ENCODE measurements around the gene CPT1C.

GRCh38 chr19:49660338-49660961 lies 30.5 kb upstream of the CPT1C start:
- TF ChIP-seq, protein P1, sequence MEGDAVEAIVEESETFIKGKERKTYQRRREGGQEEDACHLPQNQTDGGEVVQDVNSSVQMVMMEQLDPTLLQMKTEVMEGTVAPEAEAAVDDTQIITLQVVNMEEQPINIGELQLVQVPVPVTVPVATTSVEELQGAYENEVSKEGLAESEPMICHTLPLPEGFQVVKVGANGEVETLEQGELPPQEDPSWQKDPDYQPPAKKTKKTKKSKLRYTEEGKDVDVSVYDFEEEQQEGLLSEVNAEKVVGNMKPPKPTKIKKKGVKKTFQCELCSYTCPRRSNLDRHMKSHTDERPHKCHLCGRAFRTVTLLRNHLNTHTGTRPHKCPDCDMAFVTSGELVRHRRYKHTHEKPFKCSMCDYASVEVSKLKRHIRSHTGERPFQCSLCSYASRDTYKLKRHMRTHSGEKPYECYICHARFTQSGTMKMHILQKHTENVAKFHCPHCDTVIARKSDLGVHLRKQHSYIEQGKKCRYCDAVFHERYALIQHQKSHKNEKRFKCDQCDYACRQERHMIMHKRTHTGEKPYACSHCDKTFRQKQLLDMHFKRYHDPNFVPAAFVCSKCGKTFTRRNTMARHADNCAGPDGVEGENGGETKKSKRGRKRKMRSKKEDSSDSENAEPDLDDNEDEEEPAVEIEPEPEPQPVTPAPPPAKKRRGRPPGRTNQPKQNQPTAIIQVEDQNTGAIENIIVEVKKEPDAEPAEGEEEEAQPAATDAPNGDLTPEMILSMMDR (IDR thresholded peaks at IDR 0.05; ENCODE audit: poor library complexity): no peak
- TF ChIP-seq EZH2 (IDR thresholded peaks at IDR 0.05; ENCODE audit: borderline replicate concordance): no peak

Data from hepatocyte (in vitro differentiated cells).